HCT116 (cell line): Measurements from ENCODE around the gene INIP.

ENCODE experiments used
- EGR1 ChIP-seq: IDR thresholded peaks from 2 replicates; pipeline ENCODE4 v1.6.1; 2012; ENCODE audit warnings: low read depth
- FOSL1 ChIP-seq: IDR thresholded peaks from 2 replicates; pipeline ENCODE4 v1.6.1; 2012; ENCODE audit warnings: low read depth
- TF ChIP-seq, protein P1 (sequence below), 3 experiments: fragments of 200-600 bp in 1 of 3; sonication (generic) in 1 of 3; IDR thresholded peaks in 2 of 3; conservative IDR thresholded peaks in 1 of 3; 2 replicates each; pipeline ENCODE4 v1.5.1; 2012 to 2017; ENCODE audit warnings: low read depth in 2 of 3, low read length in 2 of 3, antibody characterized with exemption in 1 of 3, borderline replicate concordance in 1 of 3, control low read depth in 1 of 3, mild to moderate bottlenecking in 1 of 3, mixed read lengths in 1 of 3, mixed run types in 1 of 3, moderate library complexity in 1 of 3; ENCODE audit not compliant: insufficient read depth in 1 of 3

DNA sequence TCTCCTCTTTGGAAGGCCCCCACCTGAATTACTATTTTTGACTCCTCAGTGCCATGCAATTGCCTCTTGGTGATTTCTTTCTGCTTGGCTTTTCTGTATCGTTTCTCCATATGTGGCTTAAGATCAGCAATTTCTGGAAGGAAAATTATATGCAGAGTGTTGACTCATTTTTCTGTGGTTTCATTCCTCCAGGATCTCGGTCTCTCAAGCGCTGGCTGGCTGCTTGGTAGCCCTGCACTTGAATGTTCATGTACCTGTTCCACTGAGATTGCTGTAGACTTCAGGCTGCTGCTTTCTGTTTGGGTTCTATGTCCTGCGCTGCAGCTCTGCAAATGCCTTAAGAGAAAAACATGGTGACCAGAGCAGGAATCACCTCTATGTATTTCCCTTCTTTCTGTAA, 77.6 kb downstream of the INIP start:
- TF ChIP-seq, protein P1, sequence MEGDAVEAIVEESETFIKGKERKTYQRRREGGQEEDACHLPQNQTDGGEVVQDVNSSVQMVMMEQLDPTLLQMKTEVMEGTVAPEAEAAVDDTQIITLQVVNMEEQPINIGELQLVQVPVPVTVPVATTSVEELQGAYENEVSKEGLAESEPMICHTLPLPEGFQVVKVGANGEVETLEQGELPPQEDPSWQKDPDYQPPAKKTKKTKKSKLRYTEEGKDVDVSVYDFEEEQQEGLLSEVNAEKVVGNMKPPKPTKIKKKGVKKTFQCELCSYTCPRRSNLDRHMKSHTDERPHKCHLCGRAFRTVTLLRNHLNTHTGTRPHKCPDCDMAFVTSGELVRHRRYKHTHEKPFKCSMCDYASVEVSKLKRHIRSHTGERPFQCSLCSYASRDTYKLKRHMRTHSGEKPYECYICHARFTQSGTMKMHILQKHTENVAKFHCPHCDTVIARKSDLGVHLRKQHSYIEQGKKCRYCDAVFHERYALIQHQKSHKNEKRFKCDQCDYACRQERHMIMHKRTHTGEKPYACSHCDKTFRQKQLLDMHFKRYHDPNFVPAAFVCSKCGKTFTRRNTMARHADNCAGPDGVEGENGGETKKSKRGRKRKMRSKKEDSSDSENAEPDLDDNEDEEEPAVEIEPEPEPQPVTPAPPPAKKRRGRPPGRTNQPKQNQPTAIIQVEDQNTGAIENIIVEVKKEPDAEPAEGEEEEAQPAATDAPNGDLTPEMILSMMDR (IDR thresholded peaks at IDR 0.05 in 2 of 3, conservative IDR thresholded peaks at IDR 0.05 in 1 of 3; ENCODE audit: borderline replicate concordance in 1 of 3, insufficient read depth in 1 of 3, low read depth in 2 of 3, low read length in 2 of 3): no peak
- TF ChIP-seq FOSL1: no peak
- TF ChIP-seq EGR1: no peak
